ENCODE data around the gene SEPTIN11. TPM values are rescaled to one million over a fixed set of nuclear protein-coding genes. Genes with fewer than 3 reads are reported as not detected.

The SEPTIN11 gene
- total and polyA plus RNA-seq, 2 experiments from 2014 or later = 41.3 to 84.6 TPM

DNA sequence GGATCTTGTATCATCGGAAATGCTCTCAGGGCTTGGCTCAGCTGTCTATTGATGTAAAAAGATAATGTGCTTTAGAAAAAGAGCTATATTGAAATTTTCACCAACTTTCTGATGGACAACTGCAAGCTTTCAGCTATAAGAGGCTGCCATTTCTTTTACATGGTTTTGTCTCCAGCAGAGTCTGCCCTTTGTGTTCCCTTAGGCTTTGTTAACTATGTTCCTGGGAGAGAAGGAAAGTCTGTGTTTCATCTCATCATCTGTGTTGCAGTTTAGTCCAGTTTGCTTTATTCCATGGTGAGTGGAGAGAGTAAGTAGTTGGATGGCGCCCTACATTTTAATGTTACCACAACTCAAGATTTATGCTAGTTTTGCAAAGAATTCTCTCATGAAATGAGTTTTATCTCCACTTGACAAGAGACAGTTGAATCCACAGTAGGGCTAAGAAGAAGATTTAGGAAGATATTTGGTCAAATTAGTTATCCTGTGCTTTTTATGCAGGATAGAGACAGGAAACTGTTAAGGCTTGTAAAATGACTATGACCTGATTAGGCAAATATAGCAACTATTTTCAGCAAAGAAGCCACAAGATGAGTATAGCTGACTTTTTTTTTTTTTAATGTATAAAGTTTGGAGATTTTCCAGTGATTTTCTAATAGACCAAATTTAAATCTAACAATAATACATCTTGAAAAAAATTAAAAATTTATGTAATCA is 16.5 kb downstream of the SEPTIN11 start:
- TF ChIP-seq, protein P1, sequence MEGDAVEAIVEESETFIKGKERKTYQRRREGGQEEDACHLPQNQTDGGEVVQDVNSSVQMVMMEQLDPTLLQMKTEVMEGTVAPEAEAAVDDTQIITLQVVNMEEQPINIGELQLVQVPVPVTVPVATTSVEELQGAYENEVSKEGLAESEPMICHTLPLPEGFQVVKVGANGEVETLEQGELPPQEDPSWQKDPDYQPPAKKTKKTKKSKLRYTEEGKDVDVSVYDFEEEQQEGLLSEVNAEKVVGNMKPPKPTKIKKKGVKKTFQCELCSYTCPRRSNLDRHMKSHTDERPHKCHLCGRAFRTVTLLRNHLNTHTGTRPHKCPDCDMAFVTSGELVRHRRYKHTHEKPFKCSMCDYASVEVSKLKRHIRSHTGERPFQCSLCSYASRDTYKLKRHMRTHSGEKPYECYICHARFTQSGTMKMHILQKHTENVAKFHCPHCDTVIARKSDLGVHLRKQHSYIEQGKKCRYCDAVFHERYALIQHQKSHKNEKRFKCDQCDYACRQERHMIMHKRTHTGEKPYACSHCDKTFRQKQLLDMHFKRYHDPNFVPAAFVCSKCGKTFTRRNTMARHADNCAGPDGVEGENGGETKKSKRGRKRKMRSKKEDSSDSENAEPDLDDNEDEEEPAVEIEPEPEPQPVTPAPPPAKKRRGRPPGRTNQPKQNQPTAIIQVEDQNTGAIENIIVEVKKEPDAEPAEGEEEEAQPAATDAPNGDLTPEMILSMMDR (IDR thresholded peaks at IDR 0.05; ENCODE audit: low read depth, low read length) = no peak
- no peak overlapping the region for H3K4me3 ChIP-seq
- H3K36me3 ChIP-seq = no peaks in the 10 kb centered on the region
- no peaks in the 10 kb centered on the region for H3K27me3 ChIP-seq
- H3K27ac ChIP-seq = no peak overlapping the region
- no peaks in the 10 kb centered on the region for H3K4me1 ChIP-seq (ENCODE audit: low read depth)
- no peak for DNase-seq (ENCODE audit: low read depth in 1 of 2, low spot score in 1 of 2)
- H3K9me3 ChIP-seq (ENCODE audit: low read depth) = no peaks in the 10 kb centered on the region

DNA sequence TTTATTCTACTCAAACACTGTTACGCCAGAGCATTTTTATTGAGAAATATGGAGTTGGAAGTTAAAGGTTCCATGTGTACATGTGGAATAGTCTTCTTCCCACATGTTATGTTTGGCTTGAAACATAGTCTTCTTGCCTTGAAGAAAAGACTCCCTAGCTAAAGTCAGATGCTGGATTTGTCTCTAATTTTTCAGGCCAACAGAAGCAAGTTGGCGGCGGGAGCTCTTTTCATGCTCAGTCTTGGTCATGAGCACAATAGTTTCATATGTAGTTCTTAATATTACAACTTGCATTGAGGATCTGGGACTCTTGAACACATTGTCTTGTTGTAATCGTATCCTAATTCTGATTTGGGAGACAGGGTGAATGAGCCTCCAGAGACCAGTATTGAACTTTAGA is 19.4 kb downstream of the SEPTIN11 start:
- no peak overlapping the region for H3K27ac ChIP-seq

DNA sequence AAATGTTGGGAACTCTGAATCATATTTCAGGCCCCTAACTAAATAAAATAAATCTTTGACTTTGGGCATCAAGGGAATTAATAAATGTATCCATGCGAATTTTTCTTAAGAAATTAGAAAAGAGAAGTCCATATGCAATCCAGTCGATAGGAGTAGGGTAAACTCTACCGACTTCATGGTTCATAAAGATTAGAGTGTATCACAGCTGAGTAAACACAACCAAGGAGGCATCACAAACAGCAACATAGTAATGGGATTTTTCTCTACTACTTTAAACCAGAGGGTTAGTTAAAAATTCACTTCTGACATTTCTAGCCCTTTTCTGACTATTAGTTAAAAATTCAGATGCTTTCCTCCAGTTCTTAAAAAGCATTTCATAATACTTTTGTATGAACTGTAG is 19.9 kb downstream of the SEPTIN11 start:
- Histone ChIP-seq H3K27ac (no peak overlapping the region), H3K36me3 (no peaks in the 10 kb centered on the region), H3K4me1 (ENCODE audit: low read depth) (no peaks in the 10 kb centered on the region), H3K27me3 (no peaks in the 10 kb centered on the region), H3K4me3 (no peak overlapping the region), H3K9me3 (ENCODE audit: low read depth) (no peaks in the 10 kb centered on the region)
- TF ChIP-seq, protein P1 (IDR thresholded peaks at IDR 0.05; ENCODE audit: low read depth, low read length) = no peak
- no peak for DNase-seq (ENCODE audit: low read depth in 1 of 2, low spot score in 1 of 2)

More for the DNA sequence above, 19.4 kb downstream of the SEPTIN11 start:
- TF ChIP-seq, protein P1 (IDR thresholded peaks at IDR 0.05; ENCODE audit: low read depth, low read length) = no peak
- no peaks in the 10 kb centered on the region for H3K27me3 ChIP-seq
- H3K4me3 ChIP-seq = no peak overlapping the region
- no peak for DNase-seq (ENCODE audit: low read depth in 1 of 2, low spot score in 1 of 2)
- no peaks in the 10 kb centered on the region for H3K4me1 ChIP-seq (ENCODE audit: low read depth)
- no peaks in the 10 kb centered on the region for H3K36me3 ChIP-seq
- no peaks in the 10 kb centered on the region for H3K9me3 ChIP-seq (ENCODE audit: low read depth)

DNA sequence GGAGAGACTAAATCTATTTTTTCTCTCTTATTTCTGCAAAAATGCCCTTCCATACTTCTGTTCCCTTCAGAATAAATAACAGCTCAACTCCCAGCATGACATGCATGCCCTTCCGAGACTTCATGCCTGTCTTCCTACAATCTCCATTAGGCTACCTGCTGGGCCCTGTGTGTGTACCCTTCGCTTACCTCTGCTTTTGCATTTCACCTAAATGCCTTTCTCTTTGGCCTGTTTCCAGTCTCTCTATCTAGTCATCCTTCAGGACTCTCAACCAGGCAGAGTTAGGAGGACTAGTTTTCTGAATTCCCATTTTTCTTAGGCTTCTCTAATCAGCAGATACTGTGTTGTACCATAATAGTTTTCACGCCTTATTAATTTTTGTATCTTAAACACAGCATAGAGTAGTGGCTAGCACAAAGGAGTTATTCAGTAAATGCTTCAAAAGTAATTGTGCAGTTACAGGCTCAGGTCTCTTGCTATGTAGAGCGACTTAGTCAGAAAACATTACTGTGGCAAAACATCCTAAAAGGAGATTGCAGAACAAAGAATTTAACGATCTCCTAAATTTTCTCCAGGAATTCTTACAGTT is 20.5 kb downstream of the SEPTIN11 start:
- TF ChIP-seq, protein P1 (IDR thresholded peaks at IDR 0.05; ENCODE audit: low read depth, low read length) = no peak
- Histone ChIP-seq H3K36me3 (no peaks in the 10 kb centered on the region), H3K27me3 (no peaks in the 10 kb centered on the region), H3K4me1 (ENCODE audit: low read depth) (no peaks in the 10 kb centered on the region), H3K4me3 (no peak overlapping the region), H3K9me3 (ENCODE audit: low read depth) (no peaks in the 10 kb centered on the region), H3K27ac (no peak overlapping the region)
- DNase-seq (ENCODE audit: low read depth in 1 of 2, low spot score in 1 of 2) = no peak

DNA sequence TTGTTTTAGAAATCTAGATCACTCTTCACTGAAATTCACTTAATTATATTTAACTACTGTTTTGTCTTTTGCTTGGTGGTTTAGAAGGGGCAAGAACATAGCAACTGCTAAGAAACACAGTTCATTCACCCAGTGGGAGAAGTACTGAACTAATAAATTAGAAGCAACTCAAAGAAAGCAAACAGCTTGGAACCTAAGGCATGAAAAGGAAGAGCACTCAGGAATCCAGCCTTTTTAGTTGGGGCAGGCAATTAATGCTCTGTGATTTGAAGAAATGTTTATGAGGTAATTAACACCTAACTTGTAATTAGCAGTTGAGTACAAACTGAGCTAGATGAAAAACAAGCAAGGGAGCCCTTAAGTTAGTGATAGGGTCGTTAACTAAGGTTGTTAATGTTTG is 22.8 kb downstream of the SEPTIN11 start:
- Histone ChIP-seq H3K4me3 (no peak overlapping the region), H3K27me3 (no peaks in the 10 kb centered on the region), H3K36me3 (no peaks in the 10 kb centered on the region), H3K4me1 (ENCODE audit: low read depth) (no peaks in the 10 kb centered on the region), H3K9me3 (ENCODE audit: low read depth) (no peaks in the 10 kb centered on the region), H3K27ac (no peak overlapping the region)
- TF ChIP-seq, protein P1 (IDR thresholded peaks at IDR 0.05; ENCODE audit: low read depth, low read length) = no peak
- DNase-seq (ENCODE audit: low read depth in 1 of 2, low spot score in 1 of 2) = no peak
